ENCODE data around the gene GREB1.

DNA sequence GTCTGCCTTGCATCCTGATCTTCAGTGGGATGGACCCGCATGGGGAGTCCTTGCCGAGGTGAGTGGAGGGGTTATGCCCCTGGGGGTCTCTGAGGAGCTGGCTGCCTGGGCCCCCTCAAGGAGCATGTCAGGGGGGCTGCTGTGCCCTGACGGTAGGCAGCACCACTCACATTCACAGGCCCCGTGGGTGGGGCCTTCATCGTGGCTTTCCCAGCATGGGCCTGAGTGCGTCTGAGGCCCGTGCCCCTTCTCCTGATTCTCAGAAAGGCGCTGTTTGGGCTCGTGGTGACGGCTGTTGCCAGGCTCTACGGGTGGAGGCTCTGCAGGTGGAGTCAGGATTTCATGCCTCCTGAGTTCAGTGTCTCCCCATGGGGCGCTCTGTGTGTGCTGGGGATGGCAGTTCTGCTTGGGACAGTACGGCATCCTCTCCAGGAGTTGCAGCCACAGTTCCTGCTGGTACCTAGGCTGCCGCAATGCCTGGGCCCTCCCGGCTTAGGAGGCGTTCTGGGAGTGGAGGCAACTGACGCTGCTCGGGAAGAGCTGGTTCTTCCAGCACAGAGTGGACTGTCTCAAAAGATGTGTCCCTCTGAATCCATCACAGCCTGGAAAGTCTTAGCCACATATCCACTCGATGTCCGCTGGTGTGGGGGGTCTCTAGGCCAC is 78.8 kb downstream of the GREB1 start:
- no peak for TF ChIP-seq CTCF (conservative IDR thresholded peaks at IDR 0.05 in 1 of 2, IDR thresholded peaks at IDR 0.05 in 1 of 2; ENCODE audit: extremely low read depth in 1 of 2, insufficient read depth in 1 of 2, low read depth in 1 of 2, low read length in 2 of 2)
- no peak for TF ChIP-seq EZH2 (IDR thresholded peaks at IDR 0.05; ENCODE audit: borderline replicate concordance, low read length)
